Activated CD4-positive, CD25-positive, alpha-beta regulatory T cell (primary cell): ENCODE data around the gene EHMT1.

ENCODE experiments used
- DNase-seq, 4 experiments: peaks; one replicate each; lab custom pipeline; 2025; lab: John Stamatoyannopoulos, UW

The EHMT1 gene

DNA sequence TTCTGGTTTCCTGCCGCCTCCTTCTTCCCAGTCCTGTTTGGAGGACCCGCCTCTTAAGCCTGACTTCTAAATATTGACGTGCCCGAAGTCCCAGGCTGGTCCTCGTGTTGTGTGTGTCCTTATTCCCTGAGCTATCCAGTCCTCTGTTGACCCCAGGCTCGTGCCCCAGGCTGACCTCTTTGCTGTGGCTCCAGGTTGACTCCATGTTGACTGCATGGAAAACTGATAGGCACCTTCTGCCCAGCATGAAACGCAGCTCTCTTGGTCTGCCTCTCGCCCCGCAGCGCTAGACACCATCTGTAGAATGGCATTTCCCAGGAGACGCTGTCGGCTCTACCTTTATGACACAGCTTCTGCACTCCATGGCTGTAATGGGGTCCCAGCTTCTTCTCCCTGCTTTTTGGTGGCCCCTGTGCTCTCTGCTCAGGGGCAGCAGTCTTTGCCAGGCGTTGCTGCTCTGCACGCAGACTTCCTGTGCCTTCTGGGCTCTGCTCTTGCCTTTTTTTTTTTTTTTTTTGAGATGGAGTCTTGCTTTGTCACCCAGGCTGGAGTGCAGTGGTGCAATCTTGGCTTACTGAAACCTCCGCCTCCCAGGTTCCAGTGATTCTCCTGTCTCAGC, 28.4 kb downstream of the EHMT1 start:
- no peak for DNase-seq

DNA sequence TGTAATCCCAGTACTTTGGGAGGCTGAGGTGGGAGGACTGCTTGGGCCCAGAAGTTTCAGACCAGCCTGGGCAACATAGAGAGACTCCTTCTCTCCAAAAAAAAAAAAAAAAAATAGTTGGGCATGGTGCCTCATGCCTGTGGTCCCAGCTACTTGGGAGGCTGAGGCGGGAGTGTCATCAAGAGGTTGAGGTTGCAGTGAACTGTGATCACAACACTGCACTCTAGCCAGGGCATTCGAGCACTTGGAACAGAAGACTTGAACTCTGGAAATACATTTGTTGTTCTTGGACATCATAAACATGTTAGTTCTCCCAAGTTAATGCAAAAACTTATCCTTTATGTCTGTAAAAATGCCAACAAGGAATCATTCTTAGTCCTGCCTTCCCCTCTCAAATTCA, 29.6 kb downstream of the EHMT1 start:
- DNase-seq = no peak

DNA sequence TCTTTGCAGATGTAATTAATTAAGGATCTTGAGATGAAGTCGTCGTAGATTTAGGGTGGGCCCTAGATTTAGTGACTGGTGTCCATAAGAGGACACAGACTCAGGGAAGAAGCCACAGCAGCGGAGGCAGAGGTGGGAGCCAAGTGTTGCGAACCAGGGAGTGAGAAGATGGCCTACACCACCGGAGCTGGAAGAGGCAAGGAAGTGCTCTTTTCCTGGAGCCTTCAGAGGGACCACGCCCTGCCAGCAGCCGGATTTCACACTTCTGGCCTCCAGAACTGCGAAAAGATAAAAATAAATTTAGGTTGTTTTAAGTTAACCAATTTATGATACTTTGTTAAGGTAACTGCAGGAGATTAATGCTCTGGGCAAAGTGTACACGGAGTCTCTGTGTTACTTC, 30.7 kb downstream of the EHMT1 start:
- DNase-seq = no peak

DNA sequence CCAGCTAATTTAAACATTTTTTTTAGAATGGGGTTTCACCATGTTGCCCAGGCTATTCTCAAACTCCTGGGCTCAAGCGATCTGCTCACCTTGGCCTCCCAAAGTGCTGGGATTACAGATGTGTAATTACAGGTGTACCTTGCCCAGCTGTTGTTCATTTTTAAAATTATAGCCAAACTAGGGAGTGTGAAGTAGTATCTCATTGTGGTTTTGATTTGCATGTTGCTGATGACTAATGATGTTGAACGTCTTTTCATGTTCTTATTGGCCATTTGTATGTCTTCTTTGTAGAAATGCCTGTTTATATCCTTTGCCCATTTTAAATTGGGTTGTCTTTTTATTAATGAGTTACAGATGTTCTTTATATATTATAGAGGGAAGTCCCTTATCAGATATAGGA, 31.5 kb downstream of the EHMT1 start:
- DNase-seq = no peak

DNA sequence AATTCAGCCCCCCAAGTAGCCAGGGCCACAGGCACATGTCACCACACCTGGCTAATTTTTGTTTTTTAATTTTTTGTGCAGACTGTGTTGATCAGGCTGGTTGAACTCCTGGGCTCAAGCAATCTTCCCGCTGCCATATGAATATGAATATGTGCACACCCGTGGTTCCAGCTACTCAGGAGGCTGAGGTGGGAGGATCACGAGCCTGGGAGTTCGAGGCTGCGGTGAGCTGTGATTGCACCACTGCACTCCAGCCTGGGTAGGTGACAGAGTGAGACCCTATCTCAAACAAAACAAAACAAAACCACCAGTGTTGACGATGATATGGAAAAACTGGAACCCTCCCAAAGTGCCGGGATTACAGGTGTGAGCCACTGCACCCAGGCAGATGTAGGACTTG, 32.0 kb downstream of the EHMT1 start:
- DNase-seq = no peak

DNA sequence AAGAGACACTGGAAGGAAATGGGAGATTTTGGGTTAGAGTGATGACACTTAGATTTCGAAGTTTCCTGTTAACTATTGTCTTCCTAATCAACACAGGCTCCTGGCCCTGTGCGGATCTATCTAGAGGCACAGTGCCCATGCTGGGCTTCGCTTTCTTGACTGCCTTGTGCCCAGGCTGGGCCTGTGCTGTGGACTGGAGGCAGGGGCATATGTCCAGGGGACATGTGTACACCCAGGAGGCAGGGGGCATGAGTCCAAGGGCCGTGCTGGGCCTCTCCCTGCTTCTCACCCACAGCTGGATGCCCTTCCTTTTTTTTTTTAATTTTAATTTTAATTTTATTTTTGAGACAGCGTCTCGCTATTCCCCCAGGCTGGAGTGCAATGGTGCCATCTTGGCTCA, 37.6 kb downstream of the EHMT1 start:
- no peak for DNase-seq

DNA sequence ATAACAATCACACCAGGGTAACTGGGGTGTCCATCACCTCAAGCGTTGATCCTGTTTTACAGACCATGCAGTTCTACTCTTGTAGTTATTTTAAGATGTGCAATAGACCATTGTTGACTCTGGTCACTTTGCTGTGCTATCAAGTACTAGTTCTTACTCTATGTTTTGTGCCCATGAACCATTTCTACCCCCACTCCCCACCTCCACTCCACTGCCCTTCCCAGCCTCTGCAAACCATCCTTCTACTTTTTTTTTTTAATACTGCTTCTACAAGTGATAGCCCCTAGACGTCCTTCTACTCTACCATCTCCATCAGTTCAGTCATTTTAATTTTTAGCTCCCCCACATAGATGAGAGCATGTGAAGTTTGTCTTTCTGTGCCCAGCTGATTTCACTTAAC, 38.8 kb downstream of the EHMT1 start:
- no peak for DNase-seq

DNA sequence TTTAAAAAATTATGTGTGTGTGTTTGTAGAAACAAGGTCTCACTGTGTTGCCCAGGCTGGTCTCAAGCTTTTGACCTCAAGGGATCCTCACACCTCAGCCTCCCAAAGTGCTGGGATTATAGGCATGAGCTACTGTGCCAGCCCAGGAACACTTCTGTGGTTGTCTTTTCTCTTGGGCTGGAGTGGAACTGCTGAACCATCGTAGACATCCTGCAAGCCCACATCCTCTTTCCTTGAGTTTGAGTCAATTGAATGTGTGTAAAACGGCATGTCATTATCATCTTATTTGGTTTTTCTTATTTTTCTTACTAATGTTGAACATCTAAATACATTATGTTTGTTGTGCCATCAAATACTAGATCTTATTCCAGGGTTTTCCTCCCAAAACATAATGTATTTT, 40.0 kb downstream of the EHMT1 start:
- no peak for DNase-seq

DNA sequence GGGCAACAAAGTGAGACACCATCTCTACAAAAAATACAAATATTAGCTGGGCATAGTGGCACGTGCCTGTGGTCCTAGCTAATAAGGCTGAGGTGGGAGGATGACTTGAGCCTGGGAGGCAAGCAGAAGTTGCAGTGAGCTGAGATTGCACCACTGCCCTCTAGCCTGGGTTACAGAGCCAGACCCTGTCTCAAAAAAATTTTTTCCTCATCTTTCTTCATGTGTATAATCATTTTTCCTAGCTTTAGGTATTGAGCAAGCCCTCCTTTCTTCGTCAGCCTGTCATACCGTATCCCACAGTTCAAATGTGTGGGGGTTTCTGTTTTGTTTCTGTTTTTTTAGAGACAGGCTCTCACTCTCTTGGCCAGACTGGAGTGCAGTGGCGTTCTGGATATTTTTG, 41.3 kb downstream of the EHMT1 start:
- DNase-seq = no peak

DNA sequence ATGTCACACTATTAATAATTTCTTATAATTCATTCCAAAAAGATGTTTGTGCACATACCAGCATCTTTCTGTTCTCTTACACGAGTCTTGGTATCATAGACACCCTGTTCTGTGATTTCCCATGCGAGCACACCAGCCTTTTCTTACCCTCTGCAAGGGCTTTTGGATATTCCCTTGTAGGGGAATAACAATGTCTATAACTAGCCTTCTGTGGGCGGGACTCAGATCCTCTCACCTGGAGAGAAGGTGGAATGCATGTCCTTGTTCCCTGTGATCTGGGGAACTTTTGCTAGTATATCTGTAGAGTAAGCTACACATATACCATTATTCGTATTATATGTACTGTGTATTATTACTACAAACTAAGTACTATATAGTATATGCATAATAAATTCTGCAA, 44.8 kb downstream of the EHMT1 start:
- no peak for DNase-seq

DNA sequence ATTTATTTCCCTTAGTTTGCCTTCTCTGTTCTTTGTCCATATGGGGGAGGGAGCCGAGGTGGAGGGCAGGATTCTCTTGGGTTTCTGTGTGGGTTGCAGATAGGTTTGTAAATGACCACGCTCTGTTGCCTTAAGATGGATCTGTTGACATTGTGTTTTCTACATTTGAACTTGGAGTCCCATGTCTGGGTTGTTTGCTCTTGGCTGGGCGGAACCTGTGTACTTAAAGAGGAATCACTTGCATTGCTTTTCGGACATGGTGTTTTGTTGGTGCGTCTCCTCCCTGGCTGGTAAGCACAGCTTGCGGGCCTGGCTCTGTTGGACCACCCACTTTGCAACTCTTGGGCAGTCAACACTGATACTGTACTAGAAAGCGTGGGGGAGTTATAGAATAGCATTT, 45.9 kb downstream of the EHMT1 start:
- DNase-seq = no peak

DNA sequence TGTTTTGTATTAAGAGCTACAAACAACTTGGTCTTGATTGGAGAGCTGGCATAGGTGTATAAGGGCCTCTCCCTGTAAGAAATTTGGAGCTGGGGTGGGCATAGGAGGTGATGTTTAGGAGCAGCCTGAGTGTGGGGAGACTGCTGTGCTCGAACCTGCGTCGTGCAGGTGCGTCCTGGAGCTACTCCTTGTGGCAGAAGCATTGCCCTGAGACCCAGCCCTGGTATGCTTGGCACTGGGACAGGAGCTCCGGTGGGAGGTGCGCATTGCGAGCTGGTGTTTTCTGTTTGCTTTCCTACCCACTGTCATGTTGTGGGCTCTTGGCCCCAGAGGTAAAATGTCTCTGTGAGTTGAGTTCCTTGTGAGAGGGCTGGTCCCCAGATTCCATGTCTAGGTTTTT, 46.4 kb downstream of the EHMT1 start:
- DNase-seq = no peak

DNA sequence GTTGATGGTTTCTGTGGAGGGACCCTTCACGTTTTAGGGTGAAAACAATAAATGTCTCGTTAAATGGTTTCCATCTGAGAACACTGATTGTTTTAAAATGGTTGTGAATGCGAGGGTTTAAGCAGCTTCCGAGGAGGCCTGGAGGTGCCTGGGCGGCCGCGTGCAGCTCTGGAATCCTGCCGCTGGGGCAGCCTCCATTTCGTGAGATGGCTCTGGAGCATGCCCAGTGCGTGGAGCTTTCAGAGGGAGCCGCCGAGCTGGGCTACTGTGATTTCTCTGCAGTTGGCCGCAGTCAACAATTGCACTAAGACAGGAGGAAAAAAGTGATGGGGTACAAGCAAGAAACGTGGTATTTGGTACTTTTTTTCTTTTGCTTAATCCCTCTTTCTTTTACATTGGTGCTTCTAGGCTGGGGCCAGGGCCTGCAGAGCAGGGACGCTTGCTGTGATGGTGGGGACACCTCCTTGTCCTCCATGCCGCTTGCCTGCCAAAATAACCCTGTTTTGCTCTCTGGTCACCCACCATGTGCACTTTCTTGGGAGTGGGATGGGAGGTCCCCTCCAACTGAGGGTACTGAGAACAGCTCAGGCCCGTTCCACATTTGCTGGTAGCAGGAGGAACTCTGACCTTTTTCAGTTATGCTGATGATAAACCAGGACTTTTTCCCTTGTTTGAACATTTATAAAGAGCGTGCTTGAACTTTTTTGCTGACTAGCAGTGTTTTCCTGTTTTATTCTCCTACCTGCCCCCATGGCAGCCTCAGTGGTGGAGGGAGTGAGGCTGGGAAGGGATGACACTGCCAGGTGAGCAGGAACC, 47.1 kb downstream of the EHMT1 start:
- DNase-seq = no peak

DNA sequence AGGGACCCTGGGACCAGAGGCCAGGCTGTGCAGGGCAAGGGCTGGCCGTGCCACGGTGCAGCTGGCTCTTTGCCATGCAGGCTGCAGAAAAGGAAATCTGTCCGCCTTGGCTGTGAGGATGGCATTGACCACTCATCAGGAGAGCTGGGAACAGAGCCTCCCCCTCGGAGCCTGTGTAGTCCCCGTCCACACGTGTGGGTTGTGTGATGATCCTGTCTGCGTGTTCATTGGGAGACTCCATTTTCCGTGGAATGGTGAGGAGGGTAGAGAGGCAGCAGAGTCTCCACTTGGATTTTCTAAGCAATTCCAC, 47.7 kb downstream of the EHMT1 start:
- DNase-seq = no peak

DNA sequence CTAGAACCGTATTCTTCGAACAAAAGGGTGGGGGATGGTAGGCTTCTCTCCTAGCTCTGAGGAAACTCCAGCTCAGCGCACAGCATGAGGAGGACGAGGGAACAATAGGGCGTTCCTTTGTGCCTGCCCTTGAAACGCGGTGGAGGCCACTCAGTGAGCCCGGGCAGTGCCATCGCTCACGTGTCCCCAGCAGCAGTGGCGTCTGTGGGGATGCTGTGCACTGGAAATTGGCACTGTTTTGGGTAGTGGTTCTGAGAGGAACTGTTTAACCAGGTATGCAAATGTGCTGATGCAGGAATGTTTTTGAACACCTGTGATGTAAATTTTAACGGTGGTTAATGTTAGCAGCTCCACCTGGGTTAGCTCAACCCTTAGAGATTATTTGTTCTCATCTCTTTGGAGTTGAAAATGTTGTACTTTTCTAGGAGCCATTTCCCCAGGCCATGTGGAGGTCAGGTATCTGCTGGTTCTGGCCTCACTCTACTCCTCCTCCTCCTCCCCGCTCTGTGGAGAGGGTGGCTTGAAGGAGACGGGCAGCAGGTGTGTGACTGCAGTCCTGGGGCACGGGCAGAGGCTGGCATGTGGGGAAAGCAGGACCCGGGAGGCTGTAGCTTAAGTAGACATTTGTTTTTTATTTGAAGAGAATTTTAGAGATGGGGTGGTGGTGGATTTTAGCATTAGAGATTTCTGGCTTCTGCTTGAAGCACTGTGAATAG, 48.3 kb downstream of the EHMT1 start:
- no peak for DNase-seq

DNA sequence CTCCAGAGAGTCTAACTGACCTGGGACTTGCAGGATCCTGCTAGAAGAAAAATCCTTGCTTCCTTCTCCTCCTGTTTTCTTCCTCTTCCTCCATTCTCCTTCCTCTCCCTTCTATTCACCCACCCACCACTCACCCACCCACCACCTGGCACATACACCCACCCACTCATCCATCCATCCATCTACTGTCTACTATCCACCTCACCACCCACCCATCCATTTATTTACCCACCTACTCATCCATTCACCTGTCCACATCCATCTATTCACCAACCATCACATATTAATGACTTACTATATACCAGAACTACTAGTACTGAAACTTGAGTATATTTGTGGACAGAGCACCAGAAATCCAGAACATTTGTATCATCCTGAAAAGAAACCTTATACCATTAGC, 49.4 kb downstream of the EHMT1 start:
- no peak for DNase-seq

DNA sequence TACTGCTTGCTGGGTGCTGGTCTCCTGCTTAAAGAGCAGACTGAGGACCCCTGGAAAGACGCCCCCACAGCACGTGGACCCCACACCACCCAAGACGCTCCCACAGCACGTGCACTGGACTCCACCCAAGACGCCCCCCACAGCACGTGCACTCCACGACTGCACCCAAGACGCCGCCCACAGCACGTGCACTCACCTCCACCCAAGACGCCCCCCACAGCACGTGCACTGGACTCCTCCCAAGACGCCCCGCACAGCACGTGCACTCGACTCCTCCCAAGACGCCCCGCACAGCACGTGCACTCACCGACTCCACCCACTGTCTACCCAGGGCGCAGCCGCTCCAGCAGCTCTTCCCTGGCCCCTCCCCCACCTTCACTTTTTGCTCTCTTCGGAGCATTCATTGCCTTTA, 50.5 kb downstream of the EHMT1 start:
- DNase-seq = no peak

DNA sequence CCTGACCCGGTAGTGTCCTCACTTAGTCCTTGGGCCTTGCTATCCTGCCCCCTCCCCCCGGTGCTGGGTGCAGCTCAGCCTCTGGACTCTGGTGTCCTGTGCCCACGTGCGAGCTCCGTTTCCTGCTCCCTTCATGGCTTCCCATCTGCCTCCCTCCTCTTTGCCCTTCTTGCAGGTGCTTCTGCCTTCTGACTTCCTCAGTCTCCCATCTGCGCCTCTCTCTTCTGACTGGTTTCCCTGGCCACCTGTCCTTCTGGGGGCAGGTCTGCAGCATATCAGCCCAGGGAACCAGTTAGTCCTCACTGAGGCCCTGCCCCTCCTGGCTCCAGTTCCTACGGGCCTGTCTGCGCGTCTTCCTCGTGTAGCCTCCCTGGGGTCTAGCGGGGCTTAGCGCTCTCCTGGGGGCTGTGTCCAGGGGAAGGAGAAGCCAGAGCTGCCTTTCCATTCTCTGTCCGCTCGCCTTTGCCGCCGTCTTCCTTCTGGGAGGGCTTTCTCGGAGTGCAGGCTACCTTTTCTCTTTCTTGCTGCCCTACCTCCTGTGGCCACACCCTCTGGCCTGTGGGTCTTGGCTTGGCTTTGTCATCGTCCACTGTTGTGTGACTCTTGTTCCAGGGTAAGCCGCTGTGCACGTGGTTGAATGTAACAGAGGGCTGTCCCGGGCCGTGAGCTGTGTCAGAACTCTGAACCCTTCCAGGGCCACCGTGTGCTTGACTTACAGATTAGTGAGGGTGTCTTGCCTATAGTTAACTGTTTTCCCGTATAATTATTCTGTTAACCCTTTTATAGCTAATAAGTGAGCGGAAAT, 51.8 kb downstream of the EHMT1 start:
- no peak for DNase-seq

DNA sequence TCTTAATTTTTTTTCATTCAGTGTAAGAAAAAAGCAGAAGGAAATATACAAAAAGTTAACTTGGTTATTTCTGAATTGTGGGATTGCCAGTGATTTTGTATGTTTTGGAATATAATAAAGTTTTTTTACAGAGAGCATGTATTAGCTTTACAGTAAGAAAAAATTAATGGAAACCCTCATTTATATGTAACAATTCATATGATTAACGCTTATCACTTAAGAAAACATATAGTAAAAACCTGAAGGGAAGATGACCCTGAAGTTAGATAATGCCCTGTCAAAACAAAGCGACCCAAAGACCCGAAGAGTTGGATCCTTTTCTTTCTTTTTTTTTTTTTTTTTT, 52.4 kb downstream of the EHMT1 start:
- DNase-seq = no peak

DNA sequence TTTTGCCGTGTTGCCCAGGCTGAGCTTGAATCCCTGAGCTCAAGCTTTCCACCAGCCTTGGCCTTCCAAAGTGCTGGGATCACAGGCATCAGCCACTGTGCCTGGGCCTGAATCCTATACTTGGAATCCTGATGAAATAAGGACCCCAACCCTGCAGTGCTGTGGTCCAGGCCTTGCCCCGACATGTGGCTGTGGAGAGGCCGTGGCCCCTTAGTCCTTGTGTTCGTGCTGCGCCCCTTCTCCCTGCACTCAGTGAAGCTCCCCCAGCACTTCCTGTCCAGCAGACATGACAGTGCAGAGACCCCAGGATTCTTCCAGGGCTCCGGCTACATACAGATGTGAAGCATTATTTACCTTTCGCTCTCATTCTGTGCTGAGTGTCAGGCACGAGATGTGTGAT, 52.9 kb downstream of the EHMT1 start:
- DNase-seq = no peak

DNA sequence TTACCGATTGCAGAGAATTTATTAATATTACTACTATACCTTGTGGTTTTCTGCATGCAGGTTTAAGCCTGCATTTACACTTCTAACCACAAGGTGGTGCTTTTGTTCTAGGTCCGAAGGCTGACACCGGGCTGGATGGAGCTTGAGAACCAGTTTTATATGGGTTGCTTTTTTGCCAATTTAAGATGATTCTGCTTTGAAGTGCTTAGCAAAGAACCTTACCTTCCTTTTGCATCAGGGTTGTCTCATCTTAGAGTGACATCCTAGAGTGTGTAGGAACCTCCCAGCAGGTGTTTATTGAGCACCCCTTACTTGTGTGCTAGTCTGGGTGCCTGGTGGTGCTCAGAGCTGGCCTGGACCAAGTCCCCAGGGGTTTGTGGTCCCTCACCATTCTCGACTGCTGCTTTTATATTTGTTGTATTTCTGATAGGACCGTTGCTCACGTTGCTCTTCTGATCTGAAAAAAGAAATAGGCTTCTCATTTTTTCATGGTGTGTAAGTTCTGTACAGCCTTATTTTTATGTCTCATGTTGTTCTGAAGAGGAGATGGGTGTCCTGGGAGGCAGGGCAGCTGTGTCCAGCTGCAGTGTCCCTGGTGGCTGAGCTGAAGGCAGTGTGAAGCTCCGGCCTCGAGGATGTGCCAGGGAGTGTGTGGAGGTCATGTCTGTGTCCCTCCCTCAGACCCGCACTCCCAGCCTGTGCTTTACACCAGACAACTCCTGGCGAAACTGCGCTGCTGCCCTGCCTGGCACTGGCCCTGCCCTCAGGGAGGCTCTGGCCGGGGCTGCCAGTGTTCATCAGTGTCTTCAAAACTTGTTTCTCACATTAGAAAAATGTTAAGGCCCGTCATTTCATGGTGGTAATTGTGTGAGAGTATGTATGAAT, 54.3 kb downstream of the EHMT1 start:
- DNase-seq = no peak

DNA sequence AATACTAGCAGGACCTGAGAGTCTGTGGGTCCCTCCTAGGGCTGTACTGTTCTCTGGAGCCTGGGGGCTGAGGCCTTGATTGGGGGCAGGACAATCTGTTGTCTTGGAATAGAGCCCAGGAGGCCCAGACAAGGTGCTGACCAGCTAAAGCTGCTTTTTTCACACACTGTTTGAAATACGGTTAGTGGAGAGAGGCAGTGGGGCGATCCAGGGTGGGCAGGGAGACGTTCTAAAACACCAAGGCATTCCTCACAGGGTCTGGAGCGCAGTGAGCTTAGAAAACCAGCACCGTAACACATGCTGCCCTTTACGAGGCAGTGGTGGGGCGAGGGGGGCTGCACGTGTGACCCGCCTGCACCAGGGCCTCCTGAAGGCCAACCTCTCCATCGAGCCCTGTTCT, 55.1 kb downstream of the EHMT1 start:
- DNase-seq = no peak
